K562 (cell line): ENCODE measurements around the gene TCF12. TPM values are rescaled to one million over a fixed set of nuclear protein-coding genes. Genes with fewer than 3 reads are reported as not detected.

Experiments
- ATAC-seq: fragments of 200-7000 bp; cut with Tn5 transposase; 3 replicates; pipeline ENCODE4 v1.9.1; 2020; ENCODE audit warnings: moderate library complexity
- BruUV-seq: library from RNA; stranded (reverse); fragments of 400-500 nt; replicated peaks from 2 replicates; lab custom pipeline; 2021; lab: Mats Ljungman, UMichigan
- CTCF ChIA-PET: fragments of 300-600 bp; formaldehyde crosslinking; extraction: SDS; loops from one replicate; lab custom pipeline; 2021; ENCODE audit warnings: low intra/inter-chr PET ratio; lab: Yijun Ruan, JAX
- POLR2A ChIA-PET: fragments of 300-600, 350-650 bp; sonication (Branson Sonifier 250); formaldehyde crosslinking; extraction: SDS; loops from one replicate; lab custom pipeline; 2021; ENCODE audit warnings: antibody characterized with exemption, inconsistent platforms; lab: Yijun Ruan, JAX
- DNase-seq, 4 experiments: peaks; one replicate each; pipeline versions ENCODE4 v3.0.0 to v3.0.0-alpha.2; 2011 to 2018; ENCODE audit warnings: low spot score in 3 of 4, mixed read lengths in 3 of 4; ENCODE audit errors: extremely low read depth in 1 of 4
- FAIRE-seq: peaks from 2 replicates; lab custom pipeline; 2011; peaks lifted over from hg19 to GRCh38; lab: Jason Lieb, UNC
- H2AFZ ChIP-seq: 2 replicates; pipeline ENCODE4 v1.6.0; 2011; ENCODE audit warnings: low read depth, low read length, control low read depth, inconsistent platforms
- H3K27ac ChIP-seq: fragments of 200-600 bp; 3 replicates; pipeline ENCODE4 v1.8.0; 2011; ENCODE audit warnings: low read depth, mild to moderate bottlenecking, control low read depth, inconsistent platforms, low read length, moderate library complexity, mixed read lengths; ENCODE audit errors: extremely low read depth
- H3K27me3 ChIP-seq, 2 experiments: fragments of 300-600 bp in 1 of 2; 2 replicates in 1 of 2; 3 replicates in 1 of 2; pipeline versions ENCODE4 v1.6.0 to v1.8.0; 2011; ENCODE audit warnings: inconsistent platforms in 2 of 2, low read length in 2 of 2, mild to moderate bottlenecking in 1 of 2, mixed read lengths in 1 of 2, moderate library complexity in 1 of 2; ENCODE audit not compliant: control insufficient read depth in 2 of 2, insufficient read depth in 2 of 2
- H3K36me3 ChIP-seq: fragments of 300-600 bp; 3 replicates; pipeline ENCODE4 v1.8.0; 2011; ENCODE audit warnings: mild to moderate bottlenecking, low read length, inconsistent platforms; ENCODE audit not compliant: control insufficient read depth, insufficient read depth
- H3K4me1 ChIP-seq, 2 experiments: fragments of 200-600 bp in 1 of 2; replicated peaks in 1 of 2; 2 replicates in 1 of 2; 3 replicates in 1 of 2; pipeline versions ENCODE4 v1.5.1 to v1.8.0; 2011; ENCODE audit warnings: inconsistent platforms in 2 of 2, low read length in 2 of 2, mild to moderate bottlenecking in 1 of 2, mixed read lengths in 1 of 2, moderate library complexity in 1 of 2; ENCODE audit not compliant: control insufficient read depth in 2 of 2, insufficient read depth in 2 of 2
- H3K4me2 ChIP-seq: 2 replicates; pipeline ENCODE4 v1.6.1; 2011; ENCODE audit warnings: low read length, control low read depth, inconsistent platforms, mixed read lengths; ENCODE audit not compliant: insufficient read depth
- H3K4me3 ChIP-seq: fragments of 200-600 bp; sonication (generic), shearing (Covaris generic); 2 replicates; pipeline ENCODE4 v1.5.1; 2016; ENCODE audit warnings: control low read depth, inconsistent platforms
- H3K79me2 ChIP-seq: fragments of 200-600 bp; 3 replicates; pipeline ENCODE4 v1.8.0; 2011; ENCODE audit warnings: low read length, inconsistent platforms; ENCODE audit not compliant: control insufficient read depth, insufficient read depth
- H3K9ac ChIP-seq, 2 experiments: 2 replicates each; pipeline versions ENCODE4 v1.6.0 to v1.6.1; 2011; ENCODE audit warnings: low read depth in 2 of 2, low read length in 2 of 2, control low read depth in 1 of 2, inconsistent platforms in 1 of 2, mild to moderate bottlenecking in 1 of 2, mixed read lengths in 1 of 2; ENCODE audit not compliant: insufficient read depth in 1 of 2
- H3K9me1 ChIP-seq: one replicate; pipeline ENCODE4 v1.6.0; 2011; ENCODE audit warnings: inconsistent platforms, mild to moderate bottlenecking, low read length, moderate library complexity; ENCODE audit not compliant: control insufficient read depth, insufficient read depth
- H3K9me3 ChIP-seq: replicated peaks from 2 replicates; pipeline ENCODE4 v1.5.1; 2011; ENCODE audit warnings: low read depth, low read length, inconsistent platforms; ENCODE audit not compliant: control insufficient read depth, insufficient read depth
- H4K20me1 ChIP-seq: replicated peaks from 2 replicates; pipeline ENCODE4 v1.6.1; 2011; ENCODE audit warnings: low read length, inconsistent platforms, mixed read lengths; ENCODE audit not compliant: control insufficient read depth, insufficient read depth
- E2F3 ChIP-seq: fragments of 250-450 bp; sonication (Bioruptor Pico); IDR thresholded peaks from 2 replicates; pipeline ENCODE4 v1.4.0; 2020; ENCODE audit warnings: mild to moderate bottlenecking
- EGR1 ChIP-seq: fragments of 450-650 bp; conservative IDR thresholded peaks from 2 replicates; pipeline ENCODE4 v1.6.1; 2017; ENCODE audit warnings: mild to moderate bottlenecking
- NONO ChIP-seq, 2 experiments: fragments of 200-400 bp in 1 of 2; fragments of 450-650 bp in 1 of 2; formaldehyde crosslinking in 1 of 2; IDR thresholded peaks; 2 replicates each; pipeline ENCODE4 v1.6.1; 2017; ENCODE audit warnings: low read depth in 2 of 2, mild to moderate bottlenecking in 2 of 2, moderate library complexity in 2 of 2, low read length in 1 of 2
- TAL1 ChIP-seq: fragments of 450-650 bp; IDR thresholded peaks from 2 replicates; pipeline ENCODE4 v1.6.1; 2016; ENCODE audit warnings: mild to moderate bottlenecking
- ZBTB2 ChIP-seq: fragments of 450-650 bp; IDR thresholded peaks from 2 replicates; pipeline ENCODE4 v1.6.1; 2016; ENCODE audit warnings: antibody characterized with exemption
- ZNF511 ChIP-seq: sonication (generic); formaldehyde crosslinking; IDR thresholded peaks from 2 replicates; pipeline ENCODE4 v1.8.0; 2022; ENCODE audit warnings: mild to moderate bottlenecking, missing genetic modification reagents
- WGBS: fragments of 100-300 bp; shearing (Covaris generic); methylation state at CpG from one replicate; pipeline ENCODE4 v1.1.6; 2016; ENCODE audit warnings: low coverage, mixed read lengths; ENCODE audit not compliant: insufficient coverage; ENCODE audit errors: missing lambda C conversion rate; 5-methylcytosine and 5-hydroxymethylcytosine counted together
- in situ Hi-C: fragments of 300-500 bp; cut with MboI; formaldehyde crosslinking; loops from 4 replicates; pipeline ENCODE4 v1.15.0; 2018; ENCODE audit warnings: inconsistent platforms, mixed read lengths
- intact Hi-C: fragments of 100-400 bp; cut with micrococcal nuclease; formaldehyde crosslinking; loops from 2 replicates; pipeline ENCODE4 v1.14.2; 2022
- polyA plus RNA-seq, 8 experiments: library from polyadenylated mRNA; depleted of rRNA in 4 of 8; stranded (reverse) in 5 of 8; unstranded in 3 of 8; fragments of >200 nt; fragmentation: Nextera tagmentation in 2 of 8; fragmentation: Illumina TruSeq in 1 of 8; extraction: Ambion mirVana in 2 of 8; extraction: Trizol in 1 of 8; gene quantifications; 2 replicates each; pipeline versions ENCODE4 v1.2.1 to v1.2.3, GENCODE V29; 2011 to 2014; ENCODE audit warnings: inconsistent platforms in 1 of 8, missing spikeins in 1 of 8
- total RNA-seq, 7 experiments: library from RNA; depleted of rRNA in 6 of 7; stranded (reverse); fragments of >200 nt in 6 of 7; fragmentation: Illumina TruSeq in 2 of 7; extraction: Trizol in 2 of 7; gene quantifications; 2 replicates each; pipeline versions ENCODE4 v1.2.1 to v1.2.3, GENCODE V29; 2011 to 2021; ENCODE audit warnings: low replicate concordance in 1 of 7

Gene TCF12
- total and polyA plus RNA-seq, 9 of the 15 experiments (the other 6 are each of a cell fraction or from before 2014, with no cell fraction given): 10.5 to 132 (median 52.9) TPM

GRCh38 chr15:57018151-57018550 lies 99.7 kb downstream of the TCF12 start:
- FAIRE-seq (no peak), DNase-seq (no peak), ATAC-seq (no peak)
- in situ Hi-C loops: no loop called here
- intact Hi-C loops: loop anchor here (5.0 to 10.0 kb wide), 3 partner anchors 119 to 289 kb away; no protein-coding TSS in a partner anchor
- H3K9me1 ChIP-seq: no peaks in the 10 kb centered on the region
- H2AFZ ChIP-seq: no peak overlapping the region
- POLR2A ChIA-PET: interaction anchor here (1.0 kb wide), 1 partner anchor 15 kb away, joined by 3 read pairs; no protein-coding TSS in a partner anchor
- no peak for TF ChIP-seq ZNF511 (CRISPR knock-in tag)
- no peak for TF ChIP-seq TAL1
- TF ChIP-seq NONO (IDR thresholded peaks at IDR 0.05; ENCODE audit: low read depth in 2 of 2, low read length in 1 of 2): no peak
- TF ChIP-seq E2F3 (CRISPR knock-in tag): no peak
- no peak for TF ChIP-seq ZBTB2
- TF ChIP-seq EGR1: no peak
- peak overlapping the region in 1 of 2 experiments; percentile 47; a peak in 1 of 4 replicates for H3K9ac ChIP-seq
- no peaks in the 10 kb centered on the region for H3K36me3 ChIP-seq
- no peaks in the 10 kb centered on the region for H3K27me3 ChIP-seq
- CTCF ChIA-PET: no interaction called here
- no peak overlapping the region for H3K4me3 ChIP-seq
- BruUV-seq: no TSS peak
- H3K4me2 ChIP-seq: no peak overlapping the region
- no peaks in the 10 kb centered on the region for H3K9me3 ChIP-seq
- no peaks in the 10 kb centered on the region; the same call in 1 of the 2 replicates for H4K20me1 ChIP-seq
- peaks cover 0 to 3% of the 10 kb centered on the region in 2 experiments; a peak in 2 of 5 replicates for H3K4me1 ChIP-seq
- 71% methylated on average over 4 of the region's 4 CpGs for WGBS
- H3K79me2 ChIP-seq: peaks cover 61% of the 10 kb centered on the region
- no peak overlapping the region for H3K27ac ChIP-seq
